ENCODE measurements around the gene MAP3K8.

Gene MAP3K8

DNA sequence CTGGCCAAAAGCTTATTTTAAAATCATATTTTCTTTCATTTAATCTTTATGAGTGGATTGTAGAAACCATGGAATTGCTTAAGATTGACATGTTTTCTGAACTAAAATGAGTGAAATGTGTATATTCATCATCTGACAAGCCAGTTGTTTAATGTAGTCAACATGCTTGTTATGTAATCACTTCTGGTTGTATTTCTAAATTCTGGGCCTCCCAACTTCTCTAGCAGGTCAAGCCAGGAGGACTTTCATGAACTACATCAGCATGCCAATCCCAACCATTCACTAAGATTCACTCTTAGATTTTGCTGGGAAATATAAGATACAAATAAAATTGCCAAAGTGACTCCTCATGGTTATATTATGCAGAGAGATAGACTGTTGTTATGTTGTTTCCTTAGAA, 21.1 kb upstream of the MAP3K8 start:
- TF ChIP-seq GATA3 (IDR thresholded peaks at IDR 0.05; ENCODE audit: low read depth, low read length) (no peak), GATA2 (IDR thresholded peaks at IDR 0.05; ENCODE audit: low read depth, low read length) (no peak)

DNA sequence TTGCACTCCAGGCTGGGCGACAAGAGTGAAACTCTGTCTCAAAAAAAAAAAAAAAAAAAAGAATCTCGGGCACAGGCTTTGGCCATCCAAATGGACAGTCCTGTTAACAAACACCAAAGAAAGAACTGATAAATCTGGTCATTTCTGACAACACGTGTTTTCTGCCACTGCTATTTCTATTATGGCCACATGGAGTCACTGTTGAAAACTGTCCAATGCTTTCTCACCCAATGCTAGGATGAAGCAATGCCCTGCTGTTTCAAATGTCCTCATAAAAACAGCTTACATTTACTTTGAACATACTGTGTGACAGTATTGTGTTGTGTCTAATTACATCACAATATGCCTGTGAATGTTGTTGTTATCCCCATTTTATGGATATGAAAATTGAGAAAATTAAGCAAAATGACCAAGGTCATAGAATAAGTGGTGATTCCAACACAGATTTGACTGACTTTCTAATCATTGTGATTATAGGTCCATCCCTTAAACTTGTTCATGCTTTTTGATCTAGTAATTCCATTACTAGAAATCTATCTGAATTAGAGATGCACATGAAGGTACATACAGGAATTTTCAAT, 19.9 kb upstream of the MAP3K8 start:
- TF ChIP-seq GATA3 (IDR thresholded peaks at IDR 0.05; ENCODE audit: low read depth, low read length) (no peak), GATA2 (IDR thresholded peaks at IDR 0.05; ENCODE audit: low read depth, low read length) (no peak)

DNA sequence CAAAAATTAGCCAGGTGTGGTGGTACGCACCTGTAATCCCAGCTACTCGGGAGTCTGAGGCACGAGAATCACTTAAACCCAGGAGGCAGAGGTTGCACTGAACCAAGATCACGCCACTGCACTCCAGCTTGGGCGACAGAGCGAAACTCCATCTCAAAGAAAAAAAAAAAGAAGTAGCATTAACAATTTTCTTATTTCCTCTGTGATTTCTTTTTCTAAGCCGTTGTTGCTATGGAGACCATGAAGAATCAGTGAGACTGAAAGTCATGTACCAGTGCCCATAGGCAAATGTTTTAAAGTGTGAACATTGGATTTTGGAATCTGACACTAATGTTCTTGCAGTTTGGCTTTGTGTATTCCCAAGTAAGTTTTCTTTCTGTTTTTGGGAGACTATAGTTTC, 18.4 kb upstream of the MAP3K8 start:
- TF ChIP-seq GATA2 (IDR thresholded peaks at IDR 0.05; ENCODE audit: low read depth, low read length) (no peak), GATA3 (IDR thresholded peaks at IDR 0.05; ENCODE audit: low read depth, low read length) (no peak)

DNA sequence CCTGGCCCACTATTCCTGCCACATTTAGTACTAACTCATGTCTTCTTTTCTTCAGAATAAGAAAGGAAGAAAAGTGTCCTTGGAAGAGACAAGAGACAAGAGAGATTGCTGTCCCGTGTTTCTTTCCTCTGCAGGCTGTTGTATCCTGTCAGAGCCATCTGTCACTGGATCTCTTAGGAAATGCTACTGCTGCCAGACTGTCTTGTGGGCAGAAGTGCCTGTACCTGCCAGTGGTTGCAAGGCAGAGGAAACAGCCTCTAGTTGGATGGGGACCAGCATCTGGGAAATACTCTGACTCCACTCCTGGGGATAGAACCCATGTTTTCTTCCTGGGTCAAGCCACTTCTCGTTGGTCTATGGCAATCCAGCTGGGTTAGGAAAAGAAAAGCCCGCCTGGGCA, 16.7 kb upstream of the MAP3K8 start:
- TF ChIP-seq GATA2 (IDR thresholded peaks at IDR 0.05; ENCODE audit: low read depth, low read length) = no peak
- no peak for TF ChIP-seq GATA3 (IDR thresholded peaks at IDR 0.05; ENCODE audit: low read depth, low read length)

DNA sequence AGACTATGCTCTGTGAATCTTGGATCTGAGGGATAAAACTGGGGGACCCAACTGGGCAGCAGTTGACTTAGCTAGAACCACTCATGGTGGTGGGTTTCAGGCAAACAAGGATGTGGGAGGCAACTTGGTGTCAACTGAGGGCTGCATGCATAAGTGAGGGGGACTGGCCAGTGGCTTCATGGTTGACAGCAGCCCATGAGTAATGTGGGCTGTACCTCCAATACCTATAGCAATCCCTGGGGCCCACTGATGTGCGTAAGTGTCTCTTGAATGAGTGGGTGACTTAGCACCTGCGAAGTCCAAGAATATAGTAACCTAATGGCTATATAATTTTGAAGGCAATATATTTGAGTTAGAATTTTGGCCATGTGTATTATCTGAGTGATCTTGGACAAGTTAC, 13.7 kb upstream of the MAP3K8 start:
- TF ChIP-seq GATA2 (IDR thresholded peaks at IDR 0.05; ENCODE audit: low read depth, low read length) (no peak), GATA3 (IDR thresholded peaks at IDR 0.05; ENCODE audit: low read depth, low read length) (no peak)

DNA sequence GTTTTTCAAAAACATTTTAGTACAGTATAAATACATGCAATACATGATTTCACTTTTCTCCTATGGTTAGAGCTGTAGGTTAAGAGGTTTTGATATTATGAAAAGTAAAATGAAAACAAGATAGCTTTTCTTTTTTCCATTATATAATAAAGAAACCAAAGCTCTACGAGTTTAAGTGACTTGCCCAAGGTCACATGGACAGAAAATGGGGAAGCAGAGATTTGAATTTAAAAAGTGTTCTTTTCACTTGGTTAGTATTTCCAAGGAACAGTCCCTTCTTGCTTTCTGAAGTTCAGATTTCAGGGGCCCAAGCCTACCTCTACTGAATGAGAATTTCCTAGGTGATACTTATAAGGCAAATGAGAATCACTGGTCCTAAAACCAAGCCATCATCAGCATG, 13.2 kb upstream of the MAP3K8 start:
- TF ChIP-seq GATA3 (IDR thresholded peaks at IDR 0.05; ENCODE audit: low read depth, low read length) = no peak
- no peak for TF ChIP-seq GATA2 (IDR thresholded peaks at IDR 0.05; ENCODE audit: low read depth, low read length)

DNA sequence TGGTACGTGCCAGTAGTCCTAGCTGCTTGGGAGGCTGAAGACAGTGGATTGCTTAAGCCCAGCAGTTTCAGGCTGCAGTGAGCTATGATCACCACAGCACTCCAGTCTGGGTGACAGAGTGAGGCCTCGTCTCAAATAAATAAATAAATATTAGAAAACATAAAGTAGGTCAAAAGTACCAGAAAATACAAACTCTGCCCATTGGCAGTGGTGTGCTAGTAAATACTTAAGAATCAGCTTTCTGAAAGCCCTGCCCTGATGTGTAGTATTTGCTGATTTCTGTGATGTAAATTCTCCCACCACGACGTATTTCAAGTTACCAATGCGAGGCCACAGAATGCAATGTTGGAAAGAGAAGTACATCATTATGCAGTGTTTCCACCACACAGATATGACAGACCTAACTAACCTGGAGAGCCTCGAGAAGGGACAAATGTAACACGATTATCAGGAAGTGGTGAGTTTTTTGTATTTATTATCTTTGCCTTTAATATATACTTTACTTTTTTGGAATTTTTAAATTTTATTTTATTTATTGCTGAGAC, 11.8 kb upstream of the MAP3K8 start:
- TF ChIP-seq GATA2 (IDR thresholded peaks at IDR 0.05; ENCODE audit: low read depth, low read length) = no peak
- no peak for TF ChIP-seq GATA3 (IDR thresholded peaks at IDR 0.05; ENCODE audit: low read depth, low read length)

DNA sequence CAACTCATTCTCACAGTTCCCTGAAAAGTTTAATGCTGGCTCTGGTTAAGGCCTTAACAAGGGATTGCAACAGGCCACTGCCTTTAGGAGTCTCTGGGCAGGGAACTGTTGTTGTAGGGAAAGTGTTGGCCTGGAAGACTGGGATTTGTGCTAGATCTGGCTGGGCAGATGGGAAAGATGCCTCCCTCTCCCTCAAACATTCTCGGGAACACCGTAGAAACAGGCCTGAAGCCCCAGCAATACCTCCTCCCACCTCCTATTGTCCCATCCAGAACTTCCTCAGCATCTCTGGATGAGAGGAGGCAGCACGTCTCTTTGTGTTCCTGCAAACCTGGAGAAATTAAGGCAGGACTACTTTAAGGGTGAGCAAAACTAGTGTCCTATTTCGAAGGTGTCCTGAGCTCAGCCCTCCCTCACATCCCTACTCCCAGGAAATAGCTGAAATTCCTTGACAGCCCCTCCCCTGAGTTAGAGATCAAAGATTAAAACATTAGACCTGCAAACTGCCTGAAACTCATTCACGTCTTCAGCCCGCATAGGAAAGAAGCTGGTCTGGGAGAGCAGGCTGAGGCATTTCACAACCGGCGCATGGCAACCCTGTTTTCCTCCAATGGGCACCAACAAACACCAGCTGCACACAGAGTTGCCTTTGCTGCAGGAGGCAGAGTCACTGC, 10.9 kb upstream of the MAP3K8 start:
- TF ChIP-seq GATA2 (IDR thresholded peaks at IDR 0.05; ENCODE audit: low read depth, low read length) (no peak), GATA3 (IDR thresholded peaks at IDR 0.05; ENCODE audit: low read depth, low read length) (no peak)

DNA sequence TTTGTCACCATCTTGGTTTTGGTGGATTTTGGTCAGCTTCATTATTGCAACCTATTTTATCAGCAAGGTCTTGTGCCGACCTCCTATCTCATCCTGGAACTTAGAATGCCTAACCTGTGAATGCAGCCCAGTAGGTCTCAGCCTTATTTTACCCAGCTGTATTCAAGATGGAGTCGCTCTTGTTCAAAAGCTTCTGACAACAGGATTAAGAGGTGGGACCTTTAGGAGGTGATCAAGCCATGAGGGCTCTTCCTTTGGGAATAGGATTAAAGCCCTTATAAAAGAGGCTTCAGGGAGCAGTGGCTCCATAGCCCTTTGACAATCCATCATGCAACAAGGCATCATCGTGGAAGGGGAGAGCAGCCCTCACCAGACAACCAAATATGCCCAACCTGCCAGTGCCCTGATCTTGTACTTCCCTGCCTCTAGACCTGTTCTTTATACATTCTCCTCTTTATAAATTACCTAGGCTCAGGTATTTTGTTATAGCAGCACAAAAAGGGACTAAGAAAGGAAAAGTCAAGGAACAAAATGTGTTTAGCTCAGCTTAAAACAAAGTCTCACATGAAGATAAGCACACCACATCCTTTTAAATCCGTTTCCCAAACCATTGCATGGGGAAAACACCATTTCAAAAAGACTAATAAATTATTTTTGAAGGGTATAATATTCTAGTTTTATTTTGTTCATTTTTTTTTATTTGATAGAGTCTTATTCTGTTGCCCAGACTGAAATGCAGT, 8.5 kb upstream of the MAP3K8 start:
- TF ChIP-seq GATA2 (IDR thresholded peaks at IDR 0.05; ENCODE audit: low read depth, low read length) (no peak), GATA3 (IDR thresholded peaks at IDR 0.05; ENCODE audit: low read depth, low read length) (no peak)

DNA sequence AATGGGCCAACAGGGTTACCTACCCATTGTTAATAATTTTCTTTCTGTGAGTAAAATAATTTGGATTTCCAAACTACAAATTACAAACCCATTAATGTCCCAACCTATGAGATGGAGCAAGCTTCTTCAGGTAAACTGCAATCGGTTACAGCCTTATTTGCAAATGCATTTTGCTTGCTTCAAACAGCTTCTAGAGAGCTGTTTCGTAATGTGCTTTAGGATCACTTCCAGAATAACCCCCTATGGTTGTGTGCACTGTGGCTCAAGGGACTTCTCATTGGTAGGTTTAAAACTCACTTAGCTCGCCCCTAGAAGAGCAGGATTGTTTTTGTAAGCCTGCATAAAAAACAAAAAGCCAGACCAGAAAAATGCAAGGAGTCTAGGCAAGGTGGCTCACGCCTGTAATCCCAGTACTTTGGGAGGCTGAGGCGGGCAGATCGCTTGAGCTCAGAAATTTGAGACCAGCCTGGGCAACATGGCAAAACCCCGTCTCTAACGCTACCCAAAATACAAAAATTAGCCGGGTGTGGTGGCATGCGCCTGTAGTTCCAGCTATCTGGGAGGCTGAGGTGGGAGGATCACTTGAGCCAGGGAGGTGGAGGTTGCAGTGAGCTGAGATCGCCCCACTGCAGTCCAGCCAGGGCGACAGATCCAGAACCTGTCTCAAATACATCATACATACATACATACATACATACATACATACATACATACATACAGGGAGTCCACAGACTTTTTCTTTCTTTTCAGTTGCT, 3.3 kb upstream of the MAP3K8 start:
- no peak for TF ChIP-seq GATA3 (IDR thresholded peaks at IDR 0.05; ENCODE audit: low read depth, low read length)
- no peak for TF ChIP-seq GATA2 (IDR thresholded peaks at IDR 0.05; ENCODE audit: low read depth, low read length)

DNA sequence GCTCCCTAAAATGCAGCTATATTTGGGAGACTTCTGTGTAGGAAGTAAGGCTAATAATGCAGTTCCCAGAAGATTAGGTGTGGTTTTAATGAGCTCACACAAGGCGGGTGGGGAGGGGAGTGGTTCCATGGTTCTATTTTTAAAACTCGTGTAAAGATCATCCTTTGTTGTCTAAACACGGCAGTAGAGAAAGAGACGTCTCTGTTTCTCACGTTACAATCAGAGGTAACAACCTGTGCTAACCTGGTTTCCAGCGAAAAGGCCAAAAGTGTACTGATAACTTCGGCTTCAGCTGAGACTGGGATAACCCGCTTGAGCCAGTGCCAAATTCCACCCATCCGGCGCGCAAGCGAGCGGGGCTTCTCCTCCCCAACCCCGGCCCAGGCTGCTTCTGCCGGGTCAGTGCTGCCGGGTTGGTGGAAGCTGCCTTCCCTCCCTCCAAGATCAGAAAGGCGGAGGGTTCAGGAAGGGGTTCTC, 2.5 kb upstream of the MAP3K8 start:
- TF ChIP-seq GATA2 (IDR thresholded peaks at IDR 0.05; ENCODE audit: low read depth, low read length) = no peak
- TF ChIP-seq GATA3 (IDR thresholded peaks at IDR 0.05; ENCODE audit: low read depth, low read length) = no peak

DNA sequence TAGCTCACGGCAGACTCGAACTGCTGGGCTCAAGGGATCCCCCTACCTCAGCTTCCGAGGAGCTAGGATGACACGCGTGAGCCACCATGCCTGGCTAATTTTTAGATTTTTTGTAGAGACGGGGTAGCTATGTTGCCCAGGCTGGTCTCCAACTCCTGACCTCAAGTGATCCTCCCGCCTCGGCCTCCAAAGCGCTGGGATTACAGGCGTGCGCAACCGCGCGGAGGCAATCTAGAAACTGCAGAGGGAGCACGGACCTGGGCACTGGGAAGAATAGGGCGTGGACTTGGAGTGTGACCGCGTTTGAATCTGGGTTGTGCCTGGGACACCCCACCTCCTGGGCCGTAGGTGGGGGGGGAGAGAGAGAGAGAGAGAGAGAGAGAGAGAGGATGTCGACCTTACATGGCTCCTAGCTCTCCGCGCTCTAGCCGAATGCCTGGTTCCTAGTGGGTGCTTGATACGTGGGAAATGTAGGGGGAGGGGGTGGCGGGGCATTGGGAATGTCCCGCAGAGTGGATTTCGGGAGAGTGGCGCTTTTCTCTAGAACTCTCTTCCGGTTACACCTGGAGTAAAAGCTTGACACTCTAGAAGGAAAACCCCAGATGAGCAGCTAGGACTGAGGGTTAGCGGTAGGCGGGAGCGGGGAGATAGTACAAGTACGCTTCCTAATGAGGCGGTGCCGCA, 1.2 kb upstream of the MAP3K8 start:
- TF ChIP-seq GATA3 (IDR thresholded peaks at IDR 0.05; ENCODE audit: low read depth, low read length) = no peak
- no peak for TF ChIP-seq GATA2 (IDR thresholded peaks at IDR 0.05; ENCODE audit: low read depth, low read length)

DNA sequence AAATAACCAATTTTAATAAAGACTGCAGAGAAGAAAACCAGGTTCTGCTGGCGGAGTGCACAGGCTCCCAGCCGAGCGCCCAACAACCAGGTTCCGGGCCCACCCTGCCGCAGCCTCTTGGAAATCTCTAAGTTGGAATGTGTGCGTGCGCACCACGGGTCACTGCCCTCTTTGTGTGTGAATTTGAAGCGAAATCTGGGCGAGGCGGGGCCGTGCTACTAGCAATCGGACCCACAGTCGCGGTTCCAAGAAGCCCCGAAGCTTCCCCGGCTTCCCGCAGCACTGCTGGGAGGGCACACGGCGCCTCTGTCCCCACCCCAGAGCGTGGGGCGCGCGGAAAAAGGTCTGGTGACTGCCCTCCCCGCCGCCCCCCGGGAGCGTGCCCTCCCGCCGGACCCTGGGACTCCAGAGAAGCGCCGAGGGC, 666 bp upstream of the MAP3K8 start:
- TF ChIP-seq GATA2 (IDR thresholded peaks at IDR 0.05; ENCODE audit: low read depth, low read length) (no peak), GATA3 (IDR thresholded peaks at IDR 0.05; ENCODE audit: low read depth, low read length) (no peak)

Measured in SH-SY5Y (cell line).